Hematopoietic multipotent progenitor cell treated with erythropoietin and hydrocortisone succinate and interleukin-3 and kit ligand, for 17 days (in vitro differentiated cells): ENCODE data around the gene ZFC3H1.
"Not testable (repeated sequence)": the region's sequence is repeated elsewhere in the genome, so short reads cannot be mapped to it uniquely, and the experiment has no call there.

Source experiments
- DNase-seq: peaks from one replicate; pipeline ENCODE4 v3.0.0-alpha.2; 2015; ENCODE audit warnings: low spot score

The ZFC3H1 gene

GRCh38 chr12:71576496-71576895 is 87.2 kb downstream of the ZFC3H1 start:
- no peak for DNase-seq

GRCh38 chr12:71569885-71570284 is 93.8 kb downstream of the ZFC3H1 start:
- DNase-seq, result not testable (repeated sequence)

GRCh38 chr12:71567537-71567936 is 96.1 kb downstream of the ZFC3H1 start:
- DNase-seq, result no peak

GRCh38 chr12:71566655-71567054 is 97.0 kb downstream of the ZFC3H1 start:
- no peak for DNase-seq

- DNase-seq, result no peak
These were observed 98.1 kb downstream of the ZFC3H1 start for GRCh38 chr12:71565535-71565934.

- DNase-seq, result no peak
These were observed 100.7 kb downstream of the ZFC3H1 start for GRCh38 chr12:71562676-71563595.
